ENCODE measurements around the gene EDARADD.
A peak's percentile ranks its signal among the peaks of the same experiment; 100 is the strongest.
"Not testable (repeated sequence)": the region's sequence is repeated elsewhere in the genome, so short reads cannot be mapped to it uniquely, and the experiment has no call there.

The EDARADD gene

GRCh38 chr1:236393681-236394481 is at the start of gene EDARADD:
TSS of gene EDARADD (plus strand) at chr1:236394286. CDS start at chr1:236394445, 159 bp downstream.
- Histone ChIP-seq H3K9ac (peak within 1 kb of the TSS; percentile 73), H3K4me2 (peak within 1 kb of the TSS; percentile 97), H3K27ac (peak within 1 kb of the TSS; percentile 28; the same call in 1 of the 2 replicates)

GRCh38 chr1:236345728-236346127 is 48.4 kb upstream of the EDARADD start:
- peaks cover 6% of the 10 kb centered on the region for H3K4me1 ChIP-seq
- H3K4me3 ChIP-seq, result no peak overlapping the region
- no peak overlapping the region for H3K27ac ChIP-seq
- no peak overlapping the region for H3K9ac ChIP-seq
- H3K9me3 ChIP-seq, result peaks cover 8% of the 10 kb centered on the region; the same call in 1 of the 2 replicates
- H3K4me2 ChIP-seq, result no peak overlapping the region
- no peaks in the 10 kb centered on the region for H3K27me3 ChIP-seq
- no peaks in the 10 kb centered on the region for H4K20me1 ChIP-seq
- H3K36me3 ChIP-seq, result no peaks in the 10 kb centered on the region
- TF ChIP-seq Cebpa-rat (IDR thresholded peaks at IDR 0.05), result no peak

More at GRCh38 chr1:236393681-236394481, at the start of gene EDARADD:
- no peaks in the 10 kb centered on the region for H3K36me3 ChIP-seq
- TF ChIP-seq Cebpa-rat (IDR thresholded peaks at IDR 0.05), result no peak
- peaks cover 38% of the 10 kb centered on the region for H3K27me3 ChIP-seq
- peaks cover 16% of the 10 kb centered on the region for H3K4me1 ChIP-seq
- peak within 1 kb of the TSS; percentile 84 for H3K4me3 ChIP-seq
- no peaks in the 10 kb centered on the region for H3K9me3 ChIP-seq
- H4K20me1 ChIP-seq, result no peaks in the 10 kb centered on the region

GRCh38 chr1:236348071-236348470 is 46.0 kb upstream of the EDARADD start:
- Histone ChIP-seq H3K27ac (no peak overlapping the region), H3K36me3 (no peaks in the 10 kb centered on the region), H3K9me3 (peaks cover 8% of the 10 kb centered on the region; the same call in 1 of the 2 replicates), H4K20me1 (no peaks in the 10 kb centered on the region), H3K27me3 (no peaks in the 10 kb centered on the region), H3K4me3 (no peak overlapping the region), H3K4me2 (no peak overlapping the region), H3K9ac (no peak overlapping the region), H3K4me1 (peaks cover 6% of the 10 kb centered on the region)
- TF ChIP-seq Cebpa-rat (IDR thresholded peaks at IDR 0.05), result no peak

- no peak for TF ChIP-seq Cebpa-rat (IDR thresholded peaks at IDR 0.05)
- Histone ChIP-seq H3K9ac (no peak overlapping the region), H3K27ac (no peak overlapping the region), H3K27me3 (no peaks in the 10 kb centered on the region), H3K9me3 (peaks cover 8% of the 10 kb centered on the region; the same call in 1 of the 2 replicates), H3K4me3 (no peak overlapping the region), H4K20me1 (no peaks in the 10 kb centered on the region), H3K4me1 (no peaks in the 10 kb centered on the region), H3K4me2 (no peak overlapping the region), H3K36me3 (no peaks in the 10 kb centered on the region)
Observed at GRCh38 chr1:236350308-236350707, 43.8 kb upstream of the EDARADD start.

- no peak for TF ChIP-seq Cebpa-rat (IDR thresholded peaks at IDR 0.05)
- Histone ChIP-seq H3K27ac (no peak overlapping the region), H4K20me1 (no peaks in the 10 kb centered on the region), H3K4me1 (no peaks in the 10 kb centered on the region), H3K27me3 (no peaks in the 10 kb centered on the region), H3K9ac (no peak overlapping the region), H3K9me3 (peaks cover 8% of the 10 kb centered on the region; the same call in 1 of the 2 replicates), H3K36me3 (no peaks in the 10 kb centered on the region), H3K4me2 (no peak overlapping the region), H3K4me3 (no peak overlapping the region)
Observed at GRCh38 chr1:236351875-236352573, 42.1 kb upstream of the EDARADD start.

GRCh38 chr1:236352747-236353146 is 41.3 kb upstream of the EDARADD start:
- H3K27me3 ChIP-seq, H3K9ac ChIP-seq, H3K9me3 ChIP-seq, H4K20me1 ChIP-seq, H3K4me2 ChIP-seq, H3K36me3 ChIP-seq, H3K27ac ChIP-seq, H3K4me1 ChIP-seq, H3K4me3 ChIP-seq: not testable (repeated sequence)

- Histone ChIP-seq H3K36me3 (no peaks in the 10 kb centered on the region), H4K20me1 (no peaks in the 10 kb centered on the region), H3K4me3 (no peak overlapping the region), H3K9me3 (0 out of 2 replicates have a peak, but pooled peaks cover 6% of the 10 kb centered on the region), H3K4me2 (no peak overlapping the region), H3K27me3 (no peaks in the 10 kb centered on the region), H3K4me1 (no peaks in the 10 kb centered on the region), H3K27ac (no peak overlapping the region), H3K9ac (no peak overlapping the region)
- no peak for TF ChIP-seq Cebpa-rat (IDR thresholded peaks at IDR 0.05)
Observed at GRCh38 chr1:236353813-236354212, 40.3 kb upstream of the EDARADD start.

- H3K9me3 ChIP-seq, result 0 out of 2 replicates have a peak, but pooled peaks cover 6% of the 10 kb centered on the region
- H3K4me2 ChIP-seq, result no peak overlapping the region
- no peak overlapping the region for H3K9ac ChIP-seq
- TF ChIP-seq Cebpa-rat (IDR thresholded peaks at IDR 0.05), result no peak
- no peaks in the 10 kb centered on the region for H3K4me1 ChIP-seq
- H3K27ac ChIP-seq, result no peak overlapping the region
- H3K27me3 ChIP-seq, result no peaks in the 10 kb centered on the region
- H3K4me3 ChIP-seq, result no peak overlapping the region
- H3K36me3 ChIP-seq, result no peaks in the 10 kb centered on the region
- no peaks in the 10 kb centered on the region for H4K20me1 ChIP-seq
Observed at GRCh38 chr1:236354330-236355147, 39.5 kb upstream of the EDARADD start.

GRCh38 chr1:236356141-236356540 is 37.9 kb upstream of the EDARADD start:
- no peak for TF ChIP-seq Cebpa-rat (IDR thresholded peaks at IDR 0.05)
- H3K4me1 ChIP-seq, result no peaks in the 10 kb centered on the region
- H3K4me2 ChIP-seq, result no peak overlapping the region
- H3K4me3 ChIP-seq, result no peak overlapping the region
- H3K27ac ChIP-seq, result no peak overlapping the region
- no peaks in the 10 kb centered on the region for H3K27me3 ChIP-seq
- no peak overlapping the region for H3K9ac ChIP-seq
- no peaks in the 10 kb centered on the region for H4K20me1 ChIP-seq
- H3K9me3 ChIP-seq, result 0 out of 2 replicates have a peak, but pooled peaks cover 6% of the 10 kb centered on the region
- no peaks in the 10 kb centered on the region for H3K36me3 ChIP-seq
